ENCODE measurements around the gene OSBPL1A.
A peak's percentile ranks its signal among the peaks of the same experiment; 100 is the strongest.

The OSBPL1A gene

GRCh38 chr18:24397694-24398368, at the start of gene OSBPL1A:
OSBPL1A (minus strand) TSS chr18:24397824; CDS start chr18:24377533, 20,291 bp downstream.
- DNase-seq, result peak; percentile 84

DNA sequence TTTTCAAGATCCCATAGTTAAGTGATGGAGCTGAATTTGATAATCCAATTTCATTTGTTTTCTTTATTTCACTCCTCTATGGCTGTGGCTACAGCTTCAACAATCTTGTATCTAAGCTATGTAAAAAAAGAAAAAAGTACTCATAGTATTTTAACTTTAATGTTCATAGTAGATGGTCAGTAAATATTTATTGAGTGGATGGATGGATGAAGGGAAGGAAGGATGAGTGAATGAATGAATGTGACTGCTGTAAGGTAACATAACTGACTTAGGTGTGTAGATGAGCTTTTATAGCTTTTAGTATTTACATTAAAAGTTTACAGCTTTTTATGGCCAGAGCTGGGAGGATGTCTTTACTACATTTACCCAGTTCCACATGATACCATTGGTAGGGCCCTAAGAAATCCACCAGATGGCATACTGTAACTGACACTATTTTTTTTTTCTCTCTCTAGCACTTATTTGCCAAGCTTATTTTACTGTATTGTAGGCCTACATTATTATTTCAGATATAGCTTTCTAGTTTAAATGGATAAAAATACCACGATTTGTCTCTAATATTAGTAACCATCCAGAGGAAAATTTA, 49.4 kb upstream of the OSBPL1A start:
- DNase-seq, result no peak

DNA sequence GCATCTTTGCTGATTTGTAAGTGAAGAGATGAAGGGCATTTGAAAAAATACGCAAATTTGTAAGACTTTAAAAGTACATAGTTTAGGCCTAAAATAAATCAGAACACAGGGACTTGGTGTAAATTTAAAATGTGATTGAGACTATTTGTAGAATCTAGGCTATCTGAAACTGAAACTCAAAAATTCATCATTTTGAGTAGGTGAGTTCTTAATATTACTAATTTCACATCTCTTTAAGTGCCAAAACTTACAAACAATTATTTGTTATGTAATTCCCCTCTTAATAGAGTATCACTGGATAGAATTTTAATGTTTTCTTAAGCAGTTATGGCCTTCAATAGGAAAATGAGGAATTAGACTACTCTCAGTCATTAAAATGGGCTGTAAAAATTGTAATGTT, 48.8 kb upstream of the OSBPL1A start:
- no peak for DNase-seq

DNA sequence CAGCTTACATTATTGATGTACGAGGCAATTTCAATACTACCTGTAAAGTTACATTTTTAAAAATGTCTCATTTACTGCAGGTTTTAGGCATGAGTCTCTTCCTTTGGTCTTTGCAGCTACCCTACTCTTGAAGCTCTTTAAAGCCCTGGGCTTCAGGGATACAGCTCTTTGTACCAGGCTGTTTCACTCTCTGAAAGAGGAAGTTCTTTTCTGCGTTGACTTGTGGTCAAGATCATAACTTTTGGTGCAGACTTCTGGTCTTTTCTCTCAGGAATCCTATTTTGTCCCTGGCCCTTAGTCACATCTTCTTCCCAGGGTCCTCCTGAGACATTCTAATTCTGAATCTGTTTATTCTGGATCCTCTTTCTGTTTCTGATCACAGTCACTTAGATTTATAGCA, 46.2 kb upstream of the OSBPL1A start:
- DNase-seq, result no peak

GRCh38 chr18:24436939-24437338, 39.3 kb upstream of the OSBPL1A start:
- no peak for DNase-seq

- no peak for DNase-seq
Measured at GRCh38 chr18:24432618-24433017, 35.0 kb upstream of the OSBPL1A start.

DNA sequence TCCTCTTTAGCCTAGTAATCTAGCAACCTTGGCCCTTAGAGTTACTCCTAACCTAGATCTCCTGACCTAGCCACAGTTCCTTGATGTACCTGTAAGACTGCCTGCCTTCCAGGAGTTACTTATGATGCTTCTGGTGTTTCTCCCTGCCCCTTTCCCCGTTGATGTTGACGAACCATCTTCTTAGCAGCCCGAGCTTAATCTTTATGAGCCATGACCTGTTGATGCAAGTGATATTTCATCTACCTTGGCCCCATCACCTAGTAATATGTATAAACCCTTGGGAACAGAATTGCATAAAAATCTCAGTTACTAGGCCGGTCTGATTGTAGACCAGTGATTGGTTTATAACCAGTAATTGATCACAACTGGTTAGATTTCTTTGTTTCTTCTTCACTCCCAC, 31.6 kb upstream of the OSBPL1A start:
- DNase-seq, result no peak

DNA sequence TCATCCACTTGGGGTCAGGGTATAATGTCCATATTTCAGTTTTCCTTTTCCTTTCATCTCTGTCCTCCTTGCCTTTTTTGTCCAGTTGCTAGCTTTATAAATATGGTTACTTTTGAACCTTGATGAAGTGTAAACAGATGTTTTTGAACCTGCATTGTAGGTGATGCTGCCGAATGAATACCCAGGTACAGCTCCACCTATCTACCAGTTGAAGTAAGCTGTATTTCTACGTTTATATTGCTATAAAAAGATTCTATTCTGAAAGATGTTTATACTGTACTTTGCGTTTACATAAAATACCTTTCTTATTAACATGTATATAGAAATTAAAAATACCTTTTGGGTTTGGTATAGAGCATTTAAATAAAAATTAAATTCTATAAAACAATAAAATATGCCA, 31.1 kb upstream of the OSBPL1A start:
- no peak for DNase-seq

DNA sequence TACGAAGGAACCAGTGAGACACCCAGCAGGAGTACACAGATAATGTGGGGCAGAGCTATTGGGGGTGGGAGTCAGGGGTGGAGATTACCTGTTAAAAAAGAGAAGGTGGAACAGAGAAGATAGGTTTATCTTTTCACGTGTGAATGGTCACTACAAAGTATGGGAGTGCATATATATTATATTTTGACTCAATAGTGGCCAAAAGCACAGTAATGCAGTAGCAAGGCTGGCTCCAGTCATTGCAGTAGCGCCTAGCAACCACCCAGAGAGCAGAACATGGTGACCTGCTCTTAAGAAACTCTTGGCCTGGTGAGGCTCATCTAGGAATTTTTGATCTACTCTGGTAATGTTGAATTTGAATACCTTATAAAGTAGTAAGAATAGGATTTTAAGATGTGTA, 29.9 kb upstream of the OSBPL1A start:
- DNase-seq, result no peak

DNA sequence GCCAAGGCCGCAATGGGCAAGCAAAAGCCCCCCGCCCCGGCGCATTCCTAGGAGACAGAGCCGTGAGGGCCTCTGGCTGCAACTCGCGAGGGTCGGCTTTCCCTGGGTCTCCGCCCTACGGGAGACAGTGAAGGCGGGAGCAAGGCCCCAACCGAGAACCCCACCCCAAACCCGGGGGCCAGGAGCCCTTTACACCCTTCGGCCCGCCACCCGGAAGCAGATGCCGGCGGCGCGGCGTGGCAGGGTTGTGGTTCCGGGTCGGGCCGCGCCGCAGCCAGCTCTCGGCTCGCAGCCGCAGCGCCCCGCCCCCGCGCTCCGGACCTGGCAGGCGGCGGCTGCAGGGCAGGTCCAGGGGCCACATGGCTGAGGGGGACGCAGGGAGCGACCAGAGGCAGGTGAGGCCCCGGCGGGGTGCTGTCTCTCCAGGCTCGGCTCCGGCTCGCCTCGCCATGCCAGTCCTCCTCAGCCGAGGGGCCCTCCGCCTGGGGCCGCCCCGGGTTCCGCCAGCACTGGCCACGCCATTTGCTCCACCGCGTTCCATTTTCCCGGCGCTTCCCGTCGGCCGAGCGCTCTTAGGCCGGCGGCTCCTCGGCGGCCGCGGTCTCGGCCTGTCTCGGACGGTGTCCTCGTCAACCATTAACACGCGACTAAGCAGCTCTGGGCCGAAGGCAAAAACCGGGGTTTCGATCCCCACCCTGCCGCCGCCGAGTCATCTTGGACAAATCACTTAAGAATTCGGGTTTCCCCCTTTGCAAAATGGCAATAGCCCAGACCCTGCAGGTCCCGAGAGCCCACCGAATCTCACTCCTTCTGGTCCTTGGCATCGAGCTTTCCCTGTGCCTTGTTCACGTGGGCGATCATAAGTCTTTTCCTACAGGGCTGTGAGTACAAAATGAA, 29.0 kb upstream of the OSBPL1A start, which contains the start of gene IMPACT:
Gene IMPACT (plus strand): TSS at position 273 of the 897 bp plus-strand sequence. CDS start 87 bp downstream, at position 360.
- peak; percentile 84 for DNase-seq

GRCh38 chr18:24426073-24426397, 28.4 kb upstream of the OSBPL1A start:
- no peak for DNase-seq

DNA sequence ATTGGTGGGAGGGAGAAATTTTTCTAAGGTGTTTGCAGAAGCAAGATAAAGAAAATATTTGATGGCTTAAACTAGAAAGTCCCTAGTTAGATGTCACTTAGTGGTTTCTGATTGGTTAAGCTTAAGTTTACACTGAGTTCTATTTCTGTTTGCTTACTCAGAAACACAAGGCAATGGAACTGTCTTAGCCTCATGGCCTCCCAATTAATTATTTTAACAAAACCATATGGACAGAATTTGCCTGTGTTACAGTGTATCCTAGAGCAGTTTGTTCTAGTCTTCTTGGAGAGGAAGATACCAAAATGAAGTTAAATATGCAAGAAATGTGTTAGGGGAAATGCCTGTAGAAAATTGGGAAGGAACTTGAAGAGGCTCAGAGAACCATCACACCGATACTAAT, 24.2 kb upstream of the OSBPL1A start:
- no peak for DNase-seq

DNA sequence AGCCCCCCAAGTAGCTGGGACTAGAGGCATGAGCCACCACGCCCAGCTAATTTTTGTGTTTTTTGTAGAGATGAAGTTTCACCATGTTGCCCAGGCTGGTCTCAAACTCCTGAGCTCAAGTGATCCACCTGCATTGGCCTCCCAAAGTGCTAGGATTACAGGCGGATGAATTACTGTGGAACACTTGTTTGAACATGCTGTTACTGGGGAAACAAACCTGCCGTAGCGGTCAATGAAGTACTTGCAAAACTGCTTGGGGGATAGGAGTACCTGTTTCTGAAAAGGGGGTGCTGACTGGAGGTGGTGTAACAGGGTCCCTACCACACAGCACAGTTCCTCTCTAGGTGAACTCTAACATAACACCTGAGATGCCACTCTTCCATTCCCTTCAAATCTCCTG, 22.9 kb upstream of the OSBPL1A start:
- DNase-seq, result no peak

GRCh38 chr18:24417480-24417879, 19.9 kb upstream of the OSBPL1A start:
- no peak for DNase-seq

DNA sequence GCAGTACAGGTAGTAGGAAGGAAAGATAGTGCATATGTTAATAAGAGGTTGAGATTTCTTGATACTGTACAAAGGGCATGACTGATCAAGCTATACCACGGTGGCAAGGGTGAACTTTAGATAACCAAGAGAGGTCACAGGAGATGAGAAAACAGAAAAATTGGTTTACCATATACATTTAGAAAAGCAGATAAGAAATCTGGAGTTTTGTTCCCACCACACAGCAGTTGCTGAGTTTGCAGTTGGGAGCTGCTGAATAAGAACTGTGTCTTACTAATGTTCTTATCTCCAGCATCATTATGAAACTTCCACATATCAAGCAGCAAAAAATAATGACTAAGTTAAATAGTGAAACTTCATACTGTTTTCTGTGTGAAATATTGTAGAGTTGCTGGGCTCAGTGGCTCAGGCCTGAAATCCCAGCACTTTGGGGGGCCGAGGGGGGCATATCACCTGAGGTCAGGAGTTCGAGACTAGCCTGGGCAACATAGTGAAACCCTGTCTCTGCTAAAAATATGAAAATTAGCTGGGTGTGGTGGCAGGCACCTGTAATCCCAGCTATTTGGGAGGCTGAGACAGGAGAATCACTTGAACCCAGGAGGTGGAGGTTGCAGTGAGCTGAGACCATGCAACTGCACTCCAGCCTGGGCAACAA, 16.9 kb upstream of the OSBPL1A start:
- peak; percentile 38 for DNase-seq

- DNase-seq, result no peak
Measured at GRCh38 chr18:24413148-24413547, 15.5 kb upstream of the OSBPL1A start.

- DNase-seq, result no peak
Measured at GRCh38 chr18:24408496-24408895, 10.9 kb upstream of the OSBPL1A start.

- DNase-seq, result no peak
Measured at GRCh38 chr18:24404591-24404990, 7.0 kb upstream of the OSBPL1A start.

GRCh38 chr18:24403076-24403475, 5.5 kb upstream of the OSBPL1A start:
- DNase-seq, result no peak

DNA sequence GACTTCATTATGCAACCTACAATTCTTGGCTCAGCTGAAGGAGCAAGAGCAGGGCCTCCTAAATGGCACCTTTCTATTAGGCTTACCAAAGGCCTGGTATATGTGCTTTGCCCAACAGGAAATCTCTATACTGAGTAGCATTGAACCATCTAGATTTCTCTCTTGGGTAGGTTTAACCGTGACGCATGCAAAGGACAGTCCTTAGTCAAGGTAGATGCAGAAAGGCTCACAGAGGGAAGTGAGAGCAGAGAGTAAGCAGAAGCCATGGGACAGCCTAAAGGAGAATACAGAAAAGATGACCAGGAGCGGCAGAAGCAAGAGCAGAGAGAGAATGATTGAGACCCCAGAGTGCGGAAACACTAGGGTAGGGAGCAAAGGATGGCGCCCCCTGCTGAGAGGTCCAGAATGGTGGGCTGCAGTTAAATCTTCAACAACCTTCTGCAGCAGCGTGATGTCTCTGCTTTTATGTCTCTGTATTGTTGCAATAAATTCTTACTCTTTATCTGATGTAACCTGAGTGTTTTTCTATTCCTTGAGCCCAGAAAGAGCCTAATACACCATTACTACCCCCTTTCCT, 4.7 kb upstream of the OSBPL1A start:
- peak; percentile 57 for DNase-seq

- DNase-seq, result no peak
Measured at GRCh38 chr18:24400587-24400986, 3.0 kb upstream of the OSBPL1A start.

DNA sequence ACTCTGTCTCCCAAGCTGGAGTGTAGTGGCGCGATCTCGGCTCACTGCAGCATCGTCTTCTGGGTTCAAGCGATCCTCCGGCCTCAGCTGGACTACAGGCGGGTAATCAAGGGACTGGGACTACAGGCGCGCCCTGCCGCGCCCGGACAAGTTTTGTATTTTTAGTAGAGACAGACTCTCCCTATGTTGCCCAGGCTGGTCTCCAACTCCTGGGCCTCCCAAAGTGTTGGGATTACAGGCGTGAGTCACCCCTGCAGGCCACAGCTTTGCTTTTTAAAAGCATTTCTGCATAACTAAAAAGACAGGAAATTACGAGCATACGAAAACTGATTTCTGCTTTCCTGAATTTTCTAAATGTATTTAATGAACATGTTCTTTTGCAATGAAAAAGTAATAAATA, 916 bp upstream of the OSBPL1A start:
- no peak for DNase-seq

- DNase-seq, result peak; percentile 48
Measured at GRCh38 chr18:24397131-24397693, 412 bp downstream of the OSBPL1A start.

Measured in stimulated activated CD8-positive, alpha-beta memory T cell treated with anti-CD3 and anti-CD28 coated beads, Interleukin-4, amount 100 ng/mL, for 48 hours (primary cell).